H9 (cell line): ENCODE measurements around the gene OGDH. TPM values are rescaled to one million over a fixed set of nuclear protein-coding genes. Genes with fewer than 3 reads are reported as not detected.

Experiments
- DNase-seq: peaks from one replicate; pipeline ENCODE4 v3.0.0-alpha.2; 2017
- H2AFZ ChIP-seq: one replicate; pipeline ENCODE4 v1.6.1; 2013; ENCODE audit warnings: mild to moderate bottlenecking, low read length, control low read depth, moderate library complexity
- H2AK5ac ChIP-seq: 2 replicates; pipeline ENCODE4 v1.6.1; 2013; ENCODE audit warnings: low read length, control low read depth, mixed read lengths; ENCODE audit not compliant: insufficient read length
- H2BK120ac ChIP-seq: one replicate; pipeline ENCODE4 v1.6.1; 2013; ENCODE audit warnings: low read depth, mild to moderate bottlenecking, low read length, control low read depth, inconsistent platforms; ENCODE audit not compliant: poor library complexity, severe bottlenecking
- H2BK12ac ChIP-seq: 2 replicates; pipeline ENCODE4 v1.6.1; 2013; ENCODE audit warnings: low read length, control low read depth, mixed read lengths, low read depth; ENCODE audit not compliant: insufficient read length
- H2BK15ac ChIP-seq: 2 replicates; pipeline ENCODE4 v1.6.1; 2013; ENCODE audit warnings: low read depth, low read length, control low read depth
- H2BK20ac ChIP-seq: one replicate; pipeline ENCODE4 v1.6.1; 2013; ENCODE audit warnings: low read depth, mild to moderate bottlenecking, low read length, control low read depth, inconsistent platforms; ENCODE audit not compliant: poor library complexity, severe bottlenecking
- H2BK5ac ChIP-seq: 2 replicates; pipeline ENCODE4 v1.6.1; 2013; ENCODE audit warnings: low read length, control low read depth, mixed read lengths; ENCODE audit not compliant: insufficient read length
- H3K14ac ChIP-seq: 2 replicates; pipeline ENCODE4 v1.6.1; 2013; ENCODE audit warnings: low read length, control low read depth; ENCODE audit not compliant: insufficient read depth
- H3K18ac ChIP-seq: 2 replicates; pipeline ENCODE4 v1.6.1; 2013; ENCODE audit warnings: low read depth, mild to moderate bottlenecking, mixed read lengths, low read length, control low read depth; ENCODE audit not compliant: insufficient read length
- H3K23ac ChIP-seq: 2 replicates; pipeline ENCODE4 v1.6.1; 2013; ENCODE audit warnings: low read length, control low read depth, mixed read lengths, low read depth; ENCODE audit not compliant: insufficient read length
- H3K23me2 ChIP-seq: 2 replicates; pipeline ENCODE4 v1.6.1; 2013; ENCODE audit warnings: low read depth, mild to moderate bottlenecking, mixed read lengths, low read length, control low read depth; ENCODE audit not compliant: insufficient read length, poor library complexity, severe bottlenecking
- H3K27ac ChIP-seq: 2 replicates; pipeline ENCODE4 v1.5.1; 2013; ENCODE audit warnings: low read length, control low read depth, mixed read lengths, low read depth; ENCODE audit not compliant: insufficient read length
- H3K27me3 ChIP-seq: 2 replicates; pipeline ENCODE4 v1.6.1; 2013; ENCODE audit warnings: low read length, control low read depth, inconsistent platforms; ENCODE audit not compliant: insufficient read depth
- H3K4ac ChIP-seq: 2 replicates; pipeline ENCODE4 v1.6.1; 2013; ENCODE audit warnings: low read depth, mild to moderate bottlenecking, control low read depth, inconsistent platforms, low read length, moderate library complexity
- H3K4me1 ChIP-seq: 2 replicates; pipeline ENCODE4 v1.6.1; 2013; ENCODE audit warnings: low read length, control low read depth, inconsistent platforms; ENCODE audit not compliant: insufficient read depth
- H3K4me2 ChIP-seq: 2 replicates; pipeline ENCODE4 v1.6.1; 2013; ENCODE audit warnings: low read length, control low read depth, mixed read lengths; ENCODE audit not compliant: insufficient read length, insufficient read depth
- H3K56ac ChIP-seq: 2 replicates; pipeline ENCODE4 v1.6.1; 2013; ENCODE audit warnings: low read depth, mild to moderate bottlenecking, mixed read lengths, low read length, control low read depth; ENCODE audit not compliant: insufficient read length
- H3K79me1 ChIP-seq: 2 replicates; pipeline ENCODE4 v1.6.1; 2013; ENCODE audit warnings: low read depth, mild to moderate bottlenecking, moderate library complexity, low read length, control low read depth, inconsistent platforms; ENCODE audit not compliant: insufficient read depth, poor library complexity, severe bottlenecking
- H3K79me2 ChIP-seq: 2 replicates; pipeline ENCODE4 v1.6.1; 2013; ENCODE audit warnings: low read length, control low read depth, inconsistent platforms; ENCODE audit not compliant: insufficient read depth
- H3K9ac ChIP-seq: 2 replicates; pipeline ENCODE4 v1.6.1; 2013; ENCODE audit warnings: low read length, control low read depth, mixed read lengths; ENCODE audit not compliant: insufficient read length; ENCODE audit errors: extremely low read depth
- H3K9me3 ChIP-seq: one replicate; pipeline ENCODE4 v1.6.1; 2013; ENCODE audit warnings: low read depth, low read length, inconsistent platforms; ENCODE audit not compliant: control insufficient read depth
- H3T11ph ChIP-seq: one replicate; pipeline ENCODE4 v1.6.1; 2013; ENCODE audit warnings: mild to moderate bottlenecking, low read length, control low read depth, inconsistent platforms
- H4K20me1 ChIP-seq: one replicate; pipeline ENCODE4 v1.6.1; 2013; ENCODE audit not compliant: control insufficient read depth, insufficient read length, insufficient read depth
- H4K5ac ChIP-seq: 2 replicates; pipeline ENCODE4 v1.6.1; 2013; ENCODE audit warnings: low read depth, mild to moderate bottlenecking, mixed read lengths, low read length, control low read depth; ENCODE audit not compliant: insufficient read length
- H4K8ac ChIP-seq: replicated peaks from 2 replicates; pipeline ENCODE4 v1.6.1; 2013; ENCODE audit warnings: low read length, control low read depth, mixed read lengths, low read depth; ENCODE audit not compliant: insufficient read length
- H4K91ac ChIP-seq: 2 replicates; pipeline ENCODE4 v1.6.1; 2013; ENCODE audit warnings: low read depth, mild to moderate bottlenecking, moderate library complexity, mixed read lengths, low read length, control low read depth; ENCODE audit not compliant: insufficient read length
- H3K27ac Mint-ChIP-seq, 3 experiments: 2 replicates in 2 of 3; 3 replicates in 1 of 3; pipeline ENCODE4 v1.8.0; 2020 to 2021; ENCODE audit warnings: mixed read lengths in 3 of 3, mild to moderate bottlenecking in 1 of 3, moderate library complexity in 1 of 3
- H3K27me3 Mint-ChIP-seq: 2 replicates; pipeline ENCODE4 v1.8.0; 2021; ENCODE audit warnings: low read depth, mild to moderate bottlenecking, moderate library complexity, mixed read lengths
- H3K36me3 Mint-ChIP-seq, 3 experiments: 2 replicates in 2 of 3; 3 replicates in 1 of 3; pipeline ENCODE4 v1.8.0; 2020 to 2021; ENCODE audit warnings: low read depth in 3 of 3, mixed read lengths in 3 of 3; ENCODE audit not compliant: insufficient read depth in 1 of 3
- H3K4me1 Mint-ChIP-seq, 2 experiments: 2 replicates each; pipeline ENCODE4 v1.8.0; 2020; ENCODE audit warnings: mixed read lengths in 2 of 2
- H3K4me3 Mint-ChIP-seq, 2 experiments: 2 replicates in 1 of 2; 3 replicates in 1 of 2; pipeline ENCODE4 v1.8.0; 2020 to 2021; ENCODE audit warnings: mild to moderate bottlenecking in 2 of 2, mixed read lengths in 2 of 2, moderate library complexity in 1 of 2
- H3K9me3 Mint-ChIP-seq, 2 experiments: 2 replicates in 1 of 2; 3 replicates in 1 of 2; pipeline ENCODE4 v1.8.0; 2020; ENCODE audit warnings: mild to moderate bottlenecking in 2 of 2, mixed read lengths in 2 of 2, moderate library complexity in 1 of 2
- CTCF ChIP-seq: fragments of 200-600 bp; sonication (generic); conservative IDR thresholded peaks from 3 replicates; pipeline ENCODE4 v1.8.0; 2021; ENCODE audit warnings: antibody characterized with exemption, mild to moderate bottlenecking
- WGBS: extraction: QIAGEN DNeasy Blood & Tissue Kit; methylation state at CpG from one replicate; pipeline ENCODE4 v1.1.7; 2013; ENCODE audit warnings: missing lambda C conversion rate, low lambda C conversion rate, mixed read lengths; ENCODE audit not compliant: insufficient read length; ENCODE audit errors: extremely low coverage; 5-methylcytosine and 5-hydroxymethylcytosine counted together
- total RNA-seq: library from RNA; stranded (reverse); gene quantifications from 2 replicates; pipeline ENCODE4 v1.2.1, GENCODE V29; 2021

The OGDH gene
- total RNA-seq, 1 experiment from 2014 or later, result 77.3 TPM

DNA sequence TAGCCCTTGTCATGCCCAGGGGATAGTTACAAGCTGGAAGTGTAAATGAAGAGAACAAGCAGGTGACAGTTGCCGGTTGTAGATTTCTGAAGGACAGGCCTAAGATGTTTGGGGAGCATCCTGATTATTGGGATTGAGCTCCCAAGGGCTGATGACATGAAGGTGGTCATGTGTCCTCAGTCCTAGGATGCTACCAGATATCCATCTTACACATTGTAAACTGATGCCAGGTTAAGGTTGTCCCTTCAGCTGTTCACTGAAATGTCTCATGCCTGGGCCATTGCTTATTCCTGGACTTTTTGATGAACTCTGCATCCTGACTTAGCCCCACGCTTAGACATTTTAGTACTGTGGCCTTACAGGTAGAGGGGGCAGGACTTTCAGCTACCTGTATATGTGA is 143.6 kb downstream of the OGDH start:
- Histone ChIP-seq H3K4ac (no peak overlapping the region), H4K91ac (no peak overlapping the region), H3K79me2 (peaks cover 2% of the 10 kb centered on the region; the same call in 1 of the 2 replicates), H2BK12ac (no peak overlapping the region), H2AFZ (no peak overlapping the region), H3K4me1 (peaks cover 4% of the 10 kb centered on the region; the same call in 1 of the 2 replicates), H4K5ac (no peak overlapping the region), H3K18ac (no peak overlapping the region), H3K4me2 (peak overlapping the region; percentile 73), H3K79me1 (peaks cover 6% of the 10 kb centered on the region), H3K9ac (no peak overlapping the region), H3K14ac (no peak overlapping the region), H4K20me1 (no peaks in the 10 kb centered on the region), H2BK15ac (no peak overlapping the region), H3K56ac (no peak overlapping the region), H2BK5ac (no peak overlapping the region), H2AK5ac (no peak overlapping the region), H4K8ac (no peak overlapping the region), H3K27me3 (no peaks in the 10 kb centered on the region), H3T11ph (no peak overlapping the region), H2BK20ac (no peak overlapping the region), H2BK120ac (no peak overlapping the region), H3K23me2 (peaks cover 8% of the 10 kb centered on the region), H3K23ac (no peak overlapping the region), H3K27ac (no peak overlapping the region), H3K9me3 (no peaks in the 10 kb centered on the region)
- H3K36me3 Mint-ChIP-seq, result peaks cover 12 to 19% (median 15%) of the 10 kb centered on the region in 3 experiments; a peak in 6 of 7 replicates
- TF ChIP-seq CTCF, result no peak
- H3K4me1 Mint-ChIP-seq, result peaks cover 24% of the 10 kb centered on the region in 2 experiments
- no CpG with 5 or more reads among the region's 2 CpGs for WGBS
- H3K4me3 Mint-ChIP-seq, result peak overlapping the region; percentile 74 to 88
- H3K27me3 Mint-ChIP-seq, result no peaks in the 10 kb centered on the region; the same call in 1 of the 2 replicates
- no peak overlapping the region for H3K27ac Mint-ChIP-seq
- no peak for DNase-seq
- no peaks in the 10 kb centered on the region for H3K9me3 Mint-ChIP-seq
